ENCODE data around the gene CDC73. TPM values are rescaled to one million over a fixed set of nuclear protein-coding genes. Genes with fewer than 3 reads are reported as not detected.
"Not testable (repeated sequence)": the region's sequence is repeated elsewhere in the genome, so short reads cannot be mapped to it uniquely, and the experiment has no call there.

CDC73 gene
- total and polyA plus RNA-seq, 2 of the 13 experiments (the other 11 are each of a cell fraction or from before 2014, with no cell fraction given) = 20.2 to 26.3 TPM

- TF ChIP-seq, protein P1, sequence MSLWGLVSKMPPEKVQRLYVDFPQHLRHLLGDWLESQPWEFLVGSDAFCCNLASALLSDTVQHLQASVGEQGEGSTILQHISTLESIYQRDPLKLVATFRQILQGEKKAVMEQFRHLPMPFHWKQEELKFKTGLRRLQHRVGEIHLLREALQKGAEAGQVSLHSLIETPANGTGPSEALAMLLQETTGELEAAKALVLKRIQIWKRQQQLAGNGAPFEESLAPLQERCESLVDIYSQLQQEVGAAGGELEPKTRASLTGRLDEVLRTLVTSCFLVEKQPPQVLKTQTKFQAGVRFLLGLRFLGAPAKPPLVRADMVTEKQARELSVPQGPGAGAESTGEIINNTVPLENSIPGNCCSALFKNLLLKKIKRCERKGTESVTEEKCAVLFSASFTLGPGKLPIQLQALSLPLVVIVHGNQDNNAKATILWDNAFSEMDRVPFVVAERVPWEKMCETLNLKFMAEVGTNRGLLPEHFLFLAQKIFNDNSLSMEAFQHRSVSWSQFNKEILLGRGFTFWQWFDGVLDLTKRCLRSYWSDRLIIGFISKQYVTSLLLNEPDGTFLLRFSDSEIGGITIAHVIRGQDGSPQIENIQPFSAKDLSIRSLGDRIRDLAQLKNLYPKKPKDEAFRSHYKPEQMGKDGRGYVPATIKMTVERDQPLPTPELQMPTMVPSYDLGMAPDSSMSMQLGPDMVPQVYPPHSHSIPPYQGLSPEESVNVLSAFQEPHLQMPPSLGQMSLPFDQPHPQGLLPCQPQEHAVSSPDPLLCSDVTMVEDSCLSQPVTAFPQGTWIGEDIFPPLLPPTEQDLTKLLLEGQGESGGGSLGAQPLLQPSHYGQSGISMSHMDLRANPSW (CRISPR knock-in tag; IDR thresholded peaks at IDR 0.05; ENCODE audit: borderline replicate concordance) = no peak
- TF ChIP-seq, protein P2, sequence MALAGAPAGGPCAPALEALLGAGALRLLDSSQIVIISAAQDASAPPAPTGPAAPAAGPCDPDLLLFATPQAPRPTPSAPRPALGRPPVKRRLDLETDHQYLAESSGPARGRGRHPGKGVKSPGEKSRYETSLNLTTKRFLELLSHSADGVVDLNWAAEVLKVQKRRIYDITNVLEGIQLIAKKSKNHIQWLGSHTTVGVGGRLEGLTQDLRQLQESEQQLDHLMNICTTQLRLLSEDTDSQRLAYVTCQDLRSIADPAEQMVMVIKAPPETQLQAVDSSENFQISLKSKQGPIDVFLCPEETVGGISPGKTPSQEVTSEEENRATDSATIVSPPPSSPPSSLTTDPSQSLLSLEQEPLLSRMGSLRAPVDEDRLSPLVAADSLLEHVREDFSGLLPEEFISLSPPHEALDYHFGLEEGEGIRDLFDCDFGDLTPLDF (CRISPR knock-in tag; IDR thresholded peaks at IDR 0.05) = no peak
Measured at GRCh38 chr1:193229136-193229535, 107.3 kb downstream of the CDC73 start (continued).

DNA sequence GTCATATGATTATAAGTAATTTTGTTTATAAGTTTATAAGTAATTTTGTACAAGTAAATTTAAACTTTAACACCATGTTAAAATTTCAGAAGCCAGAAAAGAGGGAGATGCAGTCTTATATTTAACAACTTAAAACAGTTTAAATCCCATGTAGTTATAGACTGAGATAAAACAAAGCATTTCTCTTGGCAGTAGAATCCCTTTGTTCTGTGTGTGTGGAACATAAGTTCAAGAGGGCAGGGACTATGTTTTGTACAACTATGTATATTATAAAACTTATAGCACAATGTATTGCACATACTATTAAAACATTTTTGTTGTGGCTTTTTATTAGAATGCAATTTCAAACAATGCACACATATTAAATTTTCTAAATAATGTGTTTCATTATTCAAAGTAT lies 109.3 kb downstream of the CDC73 start:
- H3K9ac ChIP-seq (ENCODE audit: insufficient read depth, low read depth, low read length); CTCF ChIA-PET (ENCODE audit: low intra/inter-chr PET ratio, low total read pairs); ATAC-seq; BruUV-seq (replicated peaks); DNase-seq (ENCODE audit: low spot score); H3K4me1 ChIP-seq (ENCODE audit: insufficient read depth, low read length); POLR2A ChIA-PET; H3K27ac ChIP-seq (ENCODE audit: extremely low read length, insufficient read depth, low read length); H3K27me3 ChIP-seq (ENCODE audit: control insufficient read depth in 1 of 2, insufficient read depth in 2 of 2, low read length in 2 of 2); H3K9me3 ChIP-seq (ENCODE audit: low read length); H3K4me2 ChIP-seq (ENCODE audit: low read depth, low read length); H4K20me1 ChIP-seq (ENCODE audit: insufficient read depth, low read length); H3K79me2 ChIP-seq (ENCODE audit: insufficient read depth, low read length); in situ Hi-C loops (cut with HindIII; ENCODE audit: extremely low pct_ligation_motif_present, low pct_unique_long_range_greater_than_20kb); intact Hi-C loops (cut with micrococcal nuclease; ENCODE audit: unreplicated experiment); FAIRE-seq; H3K4me3 ChIP-seq (replicated peaks in 1 of 3; ENCODE audit: insufficient read depth in 1 of 3, low read depth in 2 of 3, low read length in 3 of 3); H2AFZ ChIP-seq (ENCODE audit: low read length): not testable (repeated sequence)
- peaks cover 0 to 13% of the 10 kb centered on the region in 2 experiments; a peak in 3 of 5 replicates for H3K36me3 ChIP-seq (replicated peaks in 1 of 2; ENCODE audit: control insufficient read depth in 1 of 2, insufficient read depth in 2 of 2, low read length in 2 of 2)

DNA sequence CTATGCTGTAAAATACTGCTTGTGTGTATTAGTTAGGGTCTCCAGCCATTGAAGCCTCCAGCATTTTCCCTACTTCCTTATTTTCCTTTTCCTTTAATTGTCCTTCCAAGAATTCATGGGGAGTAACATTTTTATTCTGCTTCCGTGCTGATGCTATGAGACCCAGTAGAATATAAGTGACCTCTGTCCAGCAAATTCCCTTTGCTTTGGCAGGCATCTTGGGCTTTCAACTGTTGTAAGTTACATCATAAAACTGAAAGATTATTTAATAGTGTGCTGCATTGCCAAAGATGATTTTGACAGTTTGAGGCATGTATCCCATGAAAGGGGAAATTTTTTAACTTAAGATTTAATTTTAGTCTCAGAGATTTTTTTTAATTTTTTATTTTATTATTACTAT lies 112.7 kb downstream of the CDC73 start:
- H3K4me1 ChIP-seq (ENCODE audit: insufficient read depth, low read length) = no peaks in the 10 kb centered on the region
- no peak overlapping the region for H3K9ac ChIP-seq (ENCODE audit: insufficient read depth, low read depth, low read length)
- no peak for ATAC-seq
- no peak overlapping the region for H3K4me3 ChIP-seq (replicated peaks in 1 of 3; ENCODE audit: insufficient read depth in 1 of 3, low read depth in 2 of 3, low read length in 3 of 3)
- BruUV-seq (replicated peaks) = no TSS peak
- H3K79me2 ChIP-seq (ENCODE audit: insufficient read depth, low read length) = no peaks in the 10 kb centered on the region
- H3K4me2 ChIP-seq (ENCODE audit: low read depth, low read length) = no peak overlapping the region
- no peak for TF ChIP-seq POGZ (CRISPR knock-in tag; IDR thresholded peaks at IDR 0.05)
- TF ChIP-seq ZFP90 (CRISPR knock-in tag; IDR thresholded peaks at IDR 0.05; ENCODE audit: borderline replicate concordance) = no peak
- no peak for TF ChIP-seq MTA1 (CRISPR knock-in tag; IDR thresholded peaks at IDR 0.05; ENCODE audit: borderline replicate concordance)
- TF ChIP-seq, protein P3, sequence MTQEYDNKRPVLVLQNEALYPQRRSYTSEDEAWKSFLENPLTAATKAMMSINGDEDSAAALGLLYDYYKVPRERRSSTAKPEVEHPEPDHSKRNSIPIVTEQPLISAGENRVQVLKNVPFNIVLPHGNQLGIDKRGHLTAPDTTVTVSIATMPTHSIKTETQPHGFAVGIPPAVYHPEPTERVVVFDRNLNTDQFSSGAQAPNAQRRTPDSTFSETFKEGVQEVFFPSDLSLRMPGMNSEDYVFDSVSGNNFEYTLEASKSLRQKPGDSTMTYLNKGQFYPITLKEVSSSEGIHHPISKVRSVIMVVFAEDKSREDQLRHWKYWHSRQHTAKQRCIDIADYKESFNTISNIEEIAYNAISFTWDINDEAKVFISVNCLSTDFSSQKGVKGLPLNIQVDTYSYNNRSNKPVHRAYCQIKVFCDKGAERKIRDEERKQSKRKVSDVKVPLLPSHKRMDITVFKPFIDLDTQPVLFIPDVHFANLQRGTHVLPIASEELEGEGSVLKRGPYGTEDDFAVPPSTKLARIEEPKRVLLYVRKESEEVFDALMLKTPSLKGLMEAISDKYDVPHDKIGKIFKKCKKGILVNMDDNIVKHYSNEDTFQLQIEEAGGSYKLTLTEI (CRISPR knock-in tag; conservative IDR thresholded peaks at IDR 0.05) = no peak
- TF ChIP-seq ZNF7 (CRISPR knock-in tag; IDR thresholded peaks at IDR 0.05) = no peak
- TF ChIP-seq MIXL1 (CRISPR knock-in tag; IDR thresholded peaks at IDR 0.05) = no peak
- no peak for TF ChIP-seq TOPORS (CRISPR knock-in tag; IDR thresholded peaks at IDR 0.05)
- no peak for TF ChIP-seq CBFB (CRISPR knock-in tag; IDR thresholded peaks at IDR 0.05)
- TF ChIP-seq CCAR2 (optimal IDR thresholded peaks at IDR 0.05; ENCODE audit: low read depth, low read length) = no peak
- ChIA-PET CTCF (ENCODE audit: low intra/inter-chr PET ratio, low total read pairs) (no interaction called here), POLR2A (no interaction called here)
- H3K9me3 ChIP-seq (ENCODE audit: low read length) = no peaks in the 10 kb centered on the region
- no peak for FAIRE-seq
- peaks cover 0 to 22% of the 10 kb centered on the region in 2 experiments; a peak in 3 of 5 replicates for H3K36me3 ChIP-seq (replicated peaks in 1 of 2; ENCODE audit: control insufficient read depth in 1 of 2, insufficient read depth in 2 of 2, low read length in 2 of 2)
- DNase-seq (ENCODE audit: low spot score) = no peak
- intact Hi-C loops (cut with micrococcal nuclease; ENCODE audit: unreplicated experiment) (no loop called here), in situ Hi-C loops (cut with HindIII; ENCODE audit: extremely low pct_ligation_motif_present, low pct_unique_long_range_greater_than_20kb) (no loop called here)
- no peak overlapping the region for H2AFZ ChIP-seq (ENCODE audit: low read length)
- H3K27me3 ChIP-seq (ENCODE audit: control insufficient read depth in 1 of 2, insufficient read depth in 2 of 2, low read length in 2 of 2) = no peaks in the 10 kb centered on the region
- H4K20me1 ChIP-seq (ENCODE audit: insufficient read depth, low read length) = no peaks in the 10 kb centered on the region
- no peak overlapping the region for H3K27ac ChIP-seq (ENCODE audit: extremely low read length, insufficient read depth, low read length)
- WGBS (ENCODE audit: low lambda C conversion rate) = 97% methylated on average over 1 of the region's 1 CpG

All from HepG2 (cell line).